Endodermal cell (in vitro differentiated cells): Measurements from ENCODE around the gene ASRGL1. TPM values are rescaled to one million over a fixed set of nuclear protein-coding genes. Genes with fewer than 3 reads are reported as not detected.

Experiments
- DNase-seq: peaks from one replicate; pipeline ENCODE4 v3.0.0-alpha.2; 2017
- H3K27ac ChIP-seq: 2 replicates; pipeline ENCODE4 v1.5.1; 2013; ENCODE audit warnings: mild to moderate bottlenecking, low read depth, low read length, moderate library complexity
- H3K27me3 ChIP-seq: 2 replicates; pipeline ENCODE4 v1.6.1; 2013; ENCODE audit warnings: mild to moderate bottlenecking, low read length, moderate library complexity; ENCODE audit not compliant: insufficient read depth, control insufficient read depth, poor library complexity, severe bottlenecking
- H3K36me3 ChIP-seq: 2 replicates; pipeline ENCODE4 v1.7.0; 2013; ENCODE audit warnings: mild to moderate bottlenecking, low read length, moderate library complexity; ENCODE audit not compliant: control insufficient read depth, insufficient read depth
- H3K4me1 ChIP-seq: one replicate; pipeline ENCODE4 v1.7.0; 2013; ENCODE audit warnings: low read length; ENCODE audit not compliant: control insufficient read depth, insufficient read depth
- H3K4me3 ChIP-seq: 2 replicates; pipeline ENCODE4 v1.5.1; 2013; ENCODE audit warnings: mild to moderate bottlenecking, low read length, moderate library complexity
- H3K9ac ChIP-seq: 2 replicates; pipeline ENCODE4 v1.6.1; 2013; ENCODE audit warnings: mild to moderate bottlenecking, low read length, moderate library complexity; ENCODE audit not compliant: poor library complexity, severe bottlenecking; ENCODE audit errors: extremely low read depth
- H3K9me3 ChIP-seq: 2 replicates; pipeline ENCODE4 v1.6.1; 2013; ENCODE audit warnings: mild to moderate bottlenecking, low read length, moderate library complexity; ENCODE audit not compliant: control insufficient read depth
- H3K27ac Mint-ChIP-seq: 2 replicates; pipeline ENCODE4 v1.8.0; 2020; ENCODE audit warnings: mixed read lengths
- H3K27me3 Mint-ChIP-seq: 2 replicates; pipeline ENCODE4 v1.8.0; 2021; ENCODE audit warnings: mild to moderate bottlenecking, mixed read lengths; ENCODE audit not compliant: insufficient read depth
- H3K36me3 Mint-ChIP-seq: 2 replicates; pipeline ENCODE4 v1.8.0; 2020; ENCODE audit warnings: low read depth, mixed read lengths
- H3K4me1 Mint-ChIP-seq: 2 replicates; pipeline ENCODE4 v1.8.0; 2020; ENCODE audit warnings: mixed read lengths
- H3K4me3 Mint-ChIP-seq: 2 replicates; pipeline ENCODE4 v1.8.0; 2020; ENCODE audit warnings: mild to moderate bottlenecking, moderate library complexity, mixed read lengths
- H3K9me3 Mint-ChIP-seq: 2 replicates; pipeline ENCODE4 v1.8.0; 2020; ENCODE audit warnings: mild to moderate bottlenecking, mixed read lengths
- WGBS, 2 experiments: methylation state at CpG; one replicate each; pipeline versions ENCODE4 v1.1.5 to v1.1.7; 2013; ENCODE audit warnings: missing lambda C conversion rate in 2 of 2, mixed read lengths in 1 of 2; ENCODE audit not compliant: insufficient coverage in 1 of 2, insufficient read length in 1 of 2; 5-methylcytosine and 5-hydroxymethylcytosine counted together
- total RNA-seq, 2 donors: library from RNA; stranded (reverse); fragmentation: NEBNext Ultra II Directional in 1 of 2; extraction: Animal tissue kit (Norgen Biotek cat#: 25700) in 1 of 2; gene quantifications; 2 replicates in 1 of 2; 3 replicates in 1 of 2; pipeline ENCODE4 v1.2.1, GENCODE V29; 2021
- TF ChIP-seq, protein P1 (sequence below): fragments of 200-600 bp; sonication (generic); conservative IDR thresholded peaks from 2 replicates; pipeline ENCODE4 v1.5.0; 2021; ENCODE audit warnings: antibody characterized with exemption, mild to moderate bottlenecking

ASRGL1 gene
- total RNA-seq, 2 donors from 2014 or later: 39.8 to 61.8 TPM

DNA sequence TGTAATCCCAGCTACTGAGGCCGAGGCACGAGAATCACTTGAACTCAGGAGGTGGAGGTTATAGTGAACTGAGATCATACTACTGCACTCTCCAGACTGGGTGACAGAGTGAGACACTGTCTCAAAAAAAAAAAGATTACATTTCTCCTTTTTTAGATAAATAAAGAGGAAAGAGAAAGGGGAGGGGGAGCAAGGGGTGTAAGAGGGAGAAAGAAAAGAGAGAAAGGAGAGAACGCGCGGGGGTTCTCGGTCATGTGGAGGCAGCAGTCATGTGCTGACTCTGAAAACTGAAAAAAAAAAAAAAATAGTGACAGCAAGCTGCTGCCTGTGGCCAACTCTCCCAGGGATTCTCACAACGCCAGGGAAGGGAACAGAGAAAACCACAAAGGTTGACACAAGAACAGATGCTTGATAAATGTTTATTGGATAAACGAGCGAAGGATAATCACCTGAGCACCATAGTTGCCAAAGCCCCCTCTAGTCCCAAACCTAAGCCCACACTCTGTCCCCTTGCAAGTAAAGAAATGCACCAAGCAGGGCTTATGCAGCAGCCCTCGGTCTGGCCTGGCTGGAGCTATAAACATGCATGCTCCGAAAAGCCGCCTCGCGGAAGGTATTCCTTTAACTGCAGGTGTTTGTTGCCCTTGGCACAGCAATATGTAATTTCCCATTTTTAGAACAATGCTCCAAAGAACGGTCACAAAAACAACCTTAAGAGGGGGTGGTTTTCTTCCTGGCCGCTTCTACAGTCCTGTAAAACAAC, 96.1 kb downstream of the ASRGL1 start:
- peak; percentile 37 for DNase-seq
- peaks cover 7% of the 10 kb centered on the region for H3K9me3 Mint-ChIP-seq
- Histone ChIP-seq H3K27ac (no peak overlapping the region), H3K9me3 (no peaks in the 10 kb centered on the region), H3K4me3 (no peak overlapping the region), H3K4me1 (no peaks in the 10 kb centered on the region), H3K27me3 (no peaks in the 10 kb centered on the region), H3K9ac (no peak overlapping the region), H3K36me3 (no peaks in the 10 kb centered on the region)
- peaks cover 3% of the 10 kb centered on the region for H3K27me3 Mint-ChIP-seq
- H3K4me3 Mint-ChIP-seq: no peak overlapping the region
- H3K27ac Mint-ChIP-seq: no peak overlapping the region
- peaks cover 25% of the 10 kb centered on the region for H3K4me1 Mint-ChIP-seq
- TF ChIP-seq, protein P1, sequence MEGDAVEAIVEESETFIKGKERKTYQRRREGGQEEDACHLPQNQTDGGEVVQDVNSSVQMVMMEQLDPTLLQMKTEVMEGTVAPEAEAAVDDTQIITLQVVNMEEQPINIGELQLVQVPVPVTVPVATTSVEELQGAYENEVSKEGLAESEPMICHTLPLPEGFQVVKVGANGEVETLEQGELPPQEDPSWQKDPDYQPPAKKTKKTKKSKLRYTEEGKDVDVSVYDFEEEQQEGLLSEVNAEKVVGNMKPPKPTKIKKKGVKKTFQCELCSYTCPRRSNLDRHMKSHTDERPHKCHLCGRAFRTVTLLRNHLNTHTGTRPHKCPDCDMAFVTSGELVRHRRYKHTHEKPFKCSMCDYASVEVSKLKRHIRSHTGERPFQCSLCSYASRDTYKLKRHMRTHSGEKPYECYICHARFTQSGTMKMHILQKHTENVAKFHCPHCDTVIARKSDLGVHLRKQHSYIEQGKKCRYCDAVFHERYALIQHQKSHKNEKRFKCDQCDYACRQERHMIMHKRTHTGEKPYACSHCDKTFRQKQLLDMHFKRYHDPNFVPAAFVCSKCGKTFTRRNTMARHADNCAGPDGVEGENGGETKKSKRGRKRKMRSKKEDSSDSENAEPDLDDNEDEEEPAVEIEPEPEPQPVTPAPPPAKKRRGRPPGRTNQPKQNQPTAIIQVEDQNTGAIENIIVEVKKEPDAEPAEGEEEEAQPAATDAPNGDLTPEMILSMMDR: no peak
- 87 to 88% methylated on average over 14 to 16 of the region's 16 CpGs for WGBS, 2 experiments
- H3K36me3 Mint-ChIP-seq: no peaks in the 10 kb centered on the region

DNA sequence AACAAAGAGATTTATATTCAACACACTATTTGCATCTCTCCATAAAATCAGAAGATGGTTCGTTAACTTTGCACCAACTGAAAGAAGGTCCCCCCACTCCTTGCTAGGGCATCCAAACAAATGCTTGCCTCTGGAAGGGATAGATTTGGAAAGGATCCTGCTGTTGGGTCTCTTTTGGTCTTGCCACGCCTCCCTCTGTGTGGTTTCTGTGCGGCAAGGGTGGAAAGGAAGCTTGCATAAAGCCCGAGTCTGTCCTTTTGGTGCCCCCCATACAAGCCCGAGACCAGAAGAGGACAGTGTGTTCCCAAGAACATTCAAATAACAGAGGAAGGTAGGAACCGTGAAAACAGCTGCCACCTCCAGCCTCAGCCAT, 96.6 kb downstream of the ASRGL1 start:
- Mint-ChIP-seq H3K9me3 (peaks cover 7% of the 10 kb centered on the region), H3K27me3 (peaks cover 3% of the 10 kb centered on the region), H3K36me3 (no peaks in the 10 kb centered on the region), H3K27ac (no peak overlapping the region), H3K4me1 (peaks cover 20% of the 10 kb centered on the region), H3K4me3 (no peak overlapping the region)
- Histone ChIP-seq H3K9ac (no peak overlapping the region), H3K4me3 (no peak overlapping the region), H3K4me1 (no peaks in the 10 kb centered on the region), H3K27ac (no peak overlapping the region), H3K36me3 (no peaks in the 10 kb centered on the region), H3K9me3 (no peaks in the 10 kb centered on the region), H3K27me3 (no peaks in the 10 kb centered on the region)
- TF ChIP-seq, protein P1: no peak
- peak; percentile 44 for DNase-seq
- WGBS, 2 experiments: 81 to 85% methylated on average over 5 to 6 of the region's 6 CpGs

DNA sequence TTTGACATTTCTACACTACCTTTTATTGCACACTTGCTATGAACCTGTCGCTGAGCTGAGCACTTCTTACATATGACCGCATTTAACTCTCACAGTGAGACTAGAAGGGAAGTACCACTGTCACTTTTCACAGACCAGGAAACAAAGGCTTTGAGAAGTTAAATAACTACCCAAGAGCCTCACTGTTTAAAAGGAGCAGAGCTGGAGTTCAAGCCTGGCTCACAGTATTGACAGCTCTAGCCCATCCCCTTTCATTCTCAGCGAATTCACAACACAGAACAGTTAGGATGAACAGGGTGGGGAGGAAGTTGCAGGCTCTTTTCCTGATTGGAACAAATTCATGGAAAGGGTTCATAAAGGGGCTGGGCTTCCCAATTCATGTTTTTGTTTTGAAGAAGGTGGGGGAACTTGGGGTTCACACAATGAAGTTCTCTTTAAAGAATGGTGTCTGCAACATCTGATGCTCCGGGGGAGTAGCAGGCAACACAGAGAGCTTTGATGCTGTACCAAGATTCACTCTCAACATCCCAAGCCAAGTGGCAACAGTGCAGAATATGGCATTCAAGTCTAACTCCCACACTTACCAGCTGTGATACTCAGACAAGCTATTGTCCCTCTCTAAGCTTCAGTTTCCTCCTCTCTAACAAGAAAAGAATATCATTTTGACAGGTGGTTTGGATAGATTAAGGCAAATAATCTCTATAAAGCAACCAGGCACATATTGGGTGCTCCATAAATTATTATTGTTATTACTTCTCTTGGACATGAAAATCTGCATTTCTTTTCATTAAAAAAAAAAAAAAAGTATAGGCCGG, 98.8 kb downstream of the ASRGL1 start:
- H3K27me3 ChIP-seq: no peaks in the 10 kb centered on the region
- WGBS, 2 experiments: 88 to 93% methylated on average over 3 to 4 of the region's 5 CpGs
- Mint-ChIP-seq H3K36me3 (no peaks in the 10 kb centered on the region), H3K27me3 (peaks cover 3% of the 10 kb centered on the region), H3K4me1 (peaks cover 16% of the 10 kb centered on the region), H3K4me3 (no peak overlapping the region), H3K27ac (no peak overlapping the region), H3K9me3 (no peaks in the 10 kb centered on the region)
- H3K36me3 ChIP-seq: no peaks in the 10 kb centered on the region
- H3K4me3 ChIP-seq: no peak overlapping the region
- H3K9ac ChIP-seq: no peak overlapping the region
- no peaks in the 10 kb centered on the region for H3K4me1 ChIP-seq
- TF ChIP-seq, protein P1: no peak
- no peaks in the 10 kb centered on the region for H3K9me3 ChIP-seq
- DNase-seq: no peak
- H3K27ac ChIP-seq: no peak overlapping the region
